ENCODE data around the gene PUSL1.

DNA sequence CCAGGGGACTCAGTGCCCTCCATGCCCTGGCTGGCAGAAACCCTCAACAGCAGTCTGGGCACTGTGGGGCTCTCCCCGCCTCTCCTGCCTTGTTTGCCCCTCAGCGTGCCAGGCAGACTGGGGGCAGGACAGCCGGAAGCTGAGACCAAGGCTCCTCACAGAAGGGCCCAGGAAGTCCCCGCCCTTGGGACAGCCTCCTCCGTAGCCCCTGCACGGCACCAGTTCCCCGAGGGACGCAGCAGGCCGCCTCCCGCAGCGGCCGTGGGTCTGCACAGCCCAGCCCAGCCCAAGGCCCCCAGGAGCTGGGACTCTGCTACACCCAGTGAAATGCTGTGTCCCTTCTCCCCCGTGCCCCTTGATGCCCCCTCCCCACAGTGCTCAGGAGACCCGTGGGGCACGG lies 19.9 kb downstream of the PUSL1 start:
- TF ChIP-seq YY1 (IDR thresholded peaks at IDR 0.05; ENCODE audit: insufficient read depth, insufficient read length) (no peak), ZNF274 (IDR thresholded peaks at IDR 0.05; ENCODE audit: low read depth, low read length) (no peak), SUZ12 (IDR thresholded peaks at IDR 0.05; ENCODE audit: extremely low read depth, insufficient read depth, insufficient read length) (no peak)
